ENCODE results near the gene SIX5. TPM values are rescaled to one million over a fixed set of nuclear protein-coding genes. Genes with fewer than 3 reads are reported as not detected.

Gene SIX5
- total and polyA plus RNA-seq, 9 of the 15 experiments (the other 6 are each of a cell fraction or from before 2014, with no cell fraction given) = 1.4 to 17.2 (median 7.4) TPM; not detected in 2

DNA sequence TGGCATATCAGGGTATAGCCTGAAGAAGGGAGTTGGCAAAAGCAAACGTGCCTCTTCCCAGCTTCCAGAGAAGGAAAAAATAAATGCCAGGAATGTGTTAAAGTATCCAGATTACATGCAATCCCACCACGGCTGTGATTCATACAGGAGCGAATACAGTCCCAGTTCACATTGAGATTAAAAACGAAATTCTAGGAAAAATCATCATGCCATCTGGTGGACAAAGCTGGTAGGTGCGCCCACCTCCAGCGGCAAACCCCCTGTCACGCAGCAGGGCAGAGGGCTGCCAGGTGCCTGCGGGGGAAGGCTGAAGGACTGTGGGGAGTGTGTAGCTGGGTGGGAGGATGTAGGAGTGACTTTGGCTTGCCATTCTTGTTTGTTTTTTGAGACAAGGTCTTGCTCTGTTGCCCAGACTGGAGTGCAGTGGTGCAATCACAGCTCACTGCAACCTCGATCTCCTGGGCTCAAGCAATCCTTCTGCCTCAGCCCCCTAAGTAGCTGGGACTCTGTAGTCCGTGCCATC, 30.0 kb upstream of the SIX5 start (continued):
- TF ChIP-seq RCOR1 (IDR thresholded peaks at IDR 0.05; ENCODE audit: borderline replicate concordance in 1 of 2, low read depth in 2 of 2, low read length in 2 of 2) (0 out of 4 replicates have a peak, but pooled peaks of 1 of the 2 experiments have one; percentile 44), PHF21A (IDR thresholded peaks at IDR 0.05; ENCODE audit: borderline replicate concordance, low read depth) (no peak), STAT5B (CRISPR knock-in tag; IDR thresholded peaks at IDR 0.05) (no peak), NRF1 (conservative IDR thresholded peaks at IDR 0.05 in 1 of 2, IDR thresholded peaks at IDR 0.05 in 1 of 2) (peak in 1 of 2 experiments; percentile 38; a peak in 1 of 4 replicates), LARP7 (IDR thresholded peaks at IDR 0.05) (no peak), ZBTB7A (IDR thresholded peaks at IDR 0.05; ENCODE audit: borderline replicate concordance, control insufficient read depth, low read depth, low read length) (peak; percentile 78), STAT5A (IDR thresholded peaks at IDR 0.05; ENCODE audit: borderline replicate concordance, low read length) (peak; percentile 38; the same call in 1 of the 2 replicates), POLR2AphosphoS5 (IDR thresholded peaks at IDR 0.05; ENCODE audit: control insufficient read depth, insufficient read depth, low read depth, low read length) (no peak), CTBP1 (IDR thresholded peaks at IDR 0.05; ENCODE audit: borderline replicate concordance) (0 out of 2 replicates have a peak, but pooled peaks have one; percentile 25), SIN3A (IDR thresholded peaks at IDR 0.05; ENCODE audit: borderline replicate concordance in 2 of 2, control insufficient read depth in 1 of 2, low read depth in 2 of 2, low read length in 2 of 2) (no peak), KLF16 (IDR thresholded peaks at IDR 0.05) (peak; percentile 21; the same call in 1 of the 2 replicates), RAD21 (CRISPR knock-in tag; conservative IDR thresholded peaks at IDR 0.05 in 1 of 2, IDR thresholded peaks at IDR 0.05 in 1 of 2) (peak; percentile 41 to 64)
- TF ChIP-seq, protein P1, sequence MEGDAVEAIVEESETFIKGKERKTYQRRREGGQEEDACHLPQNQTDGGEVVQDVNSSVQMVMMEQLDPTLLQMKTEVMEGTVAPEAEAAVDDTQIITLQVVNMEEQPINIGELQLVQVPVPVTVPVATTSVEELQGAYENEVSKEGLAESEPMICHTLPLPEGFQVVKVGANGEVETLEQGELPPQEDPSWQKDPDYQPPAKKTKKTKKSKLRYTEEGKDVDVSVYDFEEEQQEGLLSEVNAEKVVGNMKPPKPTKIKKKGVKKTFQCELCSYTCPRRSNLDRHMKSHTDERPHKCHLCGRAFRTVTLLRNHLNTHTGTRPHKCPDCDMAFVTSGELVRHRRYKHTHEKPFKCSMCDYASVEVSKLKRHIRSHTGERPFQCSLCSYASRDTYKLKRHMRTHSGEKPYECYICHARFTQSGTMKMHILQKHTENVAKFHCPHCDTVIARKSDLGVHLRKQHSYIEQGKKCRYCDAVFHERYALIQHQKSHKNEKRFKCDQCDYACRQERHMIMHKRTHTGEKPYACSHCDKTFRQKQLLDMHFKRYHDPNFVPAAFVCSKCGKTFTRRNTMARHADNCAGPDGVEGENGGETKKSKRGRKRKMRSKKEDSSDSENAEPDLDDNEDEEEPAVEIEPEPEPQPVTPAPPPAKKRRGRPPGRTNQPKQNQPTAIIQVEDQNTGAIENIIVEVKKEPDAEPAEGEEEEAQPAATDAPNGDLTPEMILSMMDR (IDR thresholded peaks at IDR 0.05 in 2 of 3, conservative IDR thresholded peaks at IDR 0.05 in 1 of 3; ENCODE audit: insufficient read depth in 2 of 3, low read depth in 1 of 3, low read length in 3 of 3) = peak; percentile 72 to 82 (median 77)
- TF ChIP-seq, protein P2, sequence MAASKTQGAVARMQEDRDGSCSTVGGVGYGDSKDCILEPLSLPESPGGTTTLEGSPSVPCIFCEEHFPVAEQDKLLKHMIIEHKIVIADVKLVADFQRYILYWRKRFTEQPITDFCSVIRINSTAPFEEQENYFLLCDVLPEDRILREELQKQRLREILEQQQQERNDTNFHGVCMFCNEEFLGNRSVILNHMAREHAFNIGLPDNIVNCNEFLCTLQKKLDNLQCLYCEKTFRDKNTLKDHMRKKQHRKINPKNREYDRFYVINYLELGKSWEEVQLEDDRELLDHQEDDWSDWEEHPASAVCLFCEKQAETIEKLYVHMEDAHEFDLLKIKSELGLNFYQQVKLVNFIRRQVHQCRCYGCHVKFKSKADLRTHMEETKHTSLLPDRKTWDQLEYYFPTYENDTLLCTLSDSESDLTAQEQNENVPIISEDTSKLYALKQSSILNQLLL (CRISPR knock-in tag; IDR thresholded peaks at IDR 0.05; ENCODE audit: borderline replicate concordance) = no peak
- TF ChIP-seq, protein P3, sequence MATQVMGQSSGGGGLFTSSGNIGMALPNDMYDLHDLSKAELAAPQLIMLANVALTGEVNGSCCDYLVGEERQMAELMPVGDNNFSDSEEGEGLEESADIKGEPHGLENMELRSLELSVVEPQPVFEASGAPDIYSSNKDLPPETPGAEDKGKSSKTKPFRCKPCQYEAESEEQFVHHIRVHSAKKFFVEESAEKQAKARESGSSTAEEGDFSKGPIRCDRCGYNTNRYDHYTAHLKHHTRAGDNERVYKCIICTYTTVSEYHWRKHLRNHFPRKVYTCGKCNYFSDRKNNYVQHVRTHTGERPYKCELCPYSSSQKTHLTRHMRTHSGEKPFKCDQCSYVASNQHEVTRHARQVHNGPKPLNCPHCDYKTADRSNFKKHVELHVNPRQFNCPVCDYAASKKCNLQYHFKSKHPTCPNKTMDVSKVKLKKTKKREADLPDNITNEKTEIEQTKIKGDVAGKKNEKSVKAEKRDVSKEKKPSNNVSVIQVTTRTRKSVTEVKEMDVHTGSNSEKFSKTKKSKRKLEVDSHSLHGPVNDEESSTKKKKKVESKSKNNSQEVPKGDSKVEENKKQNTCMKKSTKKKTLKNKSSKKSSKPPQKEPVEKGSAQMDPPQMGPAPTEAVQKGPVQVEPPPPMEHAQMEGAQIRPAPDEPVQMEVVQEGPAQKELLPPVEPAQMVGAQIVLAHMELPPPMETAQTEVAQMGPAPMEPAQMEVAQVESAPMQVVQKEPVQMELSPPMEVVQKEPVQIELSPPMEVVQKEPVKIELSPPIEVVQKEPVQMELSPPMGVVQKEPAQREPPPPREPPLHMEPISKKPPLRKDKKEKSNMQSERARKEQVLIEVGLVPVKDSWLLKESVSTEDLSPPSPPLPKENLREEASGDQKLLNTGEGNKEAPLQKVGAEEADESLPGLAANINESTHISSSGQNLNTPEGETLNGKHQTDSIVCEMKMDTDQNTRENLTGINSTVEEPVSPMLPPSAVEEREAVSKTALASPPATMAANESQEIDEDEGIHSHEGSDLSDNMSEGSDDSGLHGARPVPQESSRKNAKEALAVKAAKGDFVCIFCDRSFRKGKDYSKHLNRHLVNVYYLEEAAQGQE (IDR thresholded peaks at IDR 0.05; ENCODE audit: borderline replicate concordance) = peak; percentile 50; the same call in 1 of the 2 replicates
- TF ChIP-seq, protein P3 (CRISPR knock-in tag; IDR thresholded peaks at IDR 0.05; ENCODE audit: low read depth) = no peak
